ENCODE results near the gene GON7. TPM values are rescaled to one million over a fixed set of nuclear protein-coding genes. Genes with fewer than 3 reads are reported as not detected.

Gene GON7
- total RNA-seq, 4 donors from 2014 or later: 5.6 to 11.3 (median 7.4) TPM

DNA sequence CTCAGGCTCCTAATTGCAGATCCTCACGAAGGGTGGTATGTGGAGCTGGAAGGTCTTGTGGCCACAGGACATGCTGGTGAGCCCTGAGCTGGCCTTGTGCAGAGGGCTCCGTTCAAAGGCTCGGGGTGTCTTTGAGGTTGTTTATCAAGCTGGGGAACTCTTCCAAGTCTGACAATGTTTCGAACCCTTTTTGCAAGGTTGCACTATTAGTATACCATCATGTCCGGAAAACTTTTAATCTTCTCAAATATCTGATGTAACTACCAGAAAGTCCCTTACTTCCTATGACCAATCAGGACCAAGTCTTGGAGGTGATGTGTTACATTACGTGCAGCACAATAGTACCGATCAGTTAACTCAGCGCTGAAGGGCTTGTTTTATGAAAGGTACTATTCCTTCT is 21.7 kb upstream of the GON7 start:
- H3K9me3 ChIP-seq: no peaks in the 10 kb centered on the region
- 98% methylated on average over 8 of the region's 8 CpGs for WGBS
- no peak overlapping the region for H3K4me3 ChIP-seq
- peaks cover 7% of the 10 kb centered on the region for H3K4me1 ChIP-seq
- TF ChIP-seq, protein P1, sequence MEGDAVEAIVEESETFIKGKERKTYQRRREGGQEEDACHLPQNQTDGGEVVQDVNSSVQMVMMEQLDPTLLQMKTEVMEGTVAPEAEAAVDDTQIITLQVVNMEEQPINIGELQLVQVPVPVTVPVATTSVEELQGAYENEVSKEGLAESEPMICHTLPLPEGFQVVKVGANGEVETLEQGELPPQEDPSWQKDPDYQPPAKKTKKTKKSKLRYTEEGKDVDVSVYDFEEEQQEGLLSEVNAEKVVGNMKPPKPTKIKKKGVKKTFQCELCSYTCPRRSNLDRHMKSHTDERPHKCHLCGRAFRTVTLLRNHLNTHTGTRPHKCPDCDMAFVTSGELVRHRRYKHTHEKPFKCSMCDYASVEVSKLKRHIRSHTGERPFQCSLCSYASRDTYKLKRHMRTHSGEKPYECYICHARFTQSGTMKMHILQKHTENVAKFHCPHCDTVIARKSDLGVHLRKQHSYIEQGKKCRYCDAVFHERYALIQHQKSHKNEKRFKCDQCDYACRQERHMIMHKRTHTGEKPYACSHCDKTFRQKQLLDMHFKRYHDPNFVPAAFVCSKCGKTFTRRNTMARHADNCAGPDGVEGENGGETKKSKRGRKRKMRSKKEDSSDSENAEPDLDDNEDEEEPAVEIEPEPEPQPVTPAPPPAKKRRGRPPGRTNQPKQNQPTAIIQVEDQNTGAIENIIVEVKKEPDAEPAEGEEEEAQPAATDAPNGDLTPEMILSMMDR (IDR thresholded peaks at IDR 0.05): no peak
- no peak for TF ChIP-seq EP300 (IDR thresholded peaks at IDR 0.05)
- DNase-seq (ENCODE audit: low spot score in 2 of 2): no peak
- H3K27me3 ChIP-seq: no peaks in the 10 kb centered on the region
- H3K27ac ChIP-seq: no peak overlapping the region
- H3K36me3 ChIP-seq: peaks cover 54% of the 10 kb centered on the region

DNA sequence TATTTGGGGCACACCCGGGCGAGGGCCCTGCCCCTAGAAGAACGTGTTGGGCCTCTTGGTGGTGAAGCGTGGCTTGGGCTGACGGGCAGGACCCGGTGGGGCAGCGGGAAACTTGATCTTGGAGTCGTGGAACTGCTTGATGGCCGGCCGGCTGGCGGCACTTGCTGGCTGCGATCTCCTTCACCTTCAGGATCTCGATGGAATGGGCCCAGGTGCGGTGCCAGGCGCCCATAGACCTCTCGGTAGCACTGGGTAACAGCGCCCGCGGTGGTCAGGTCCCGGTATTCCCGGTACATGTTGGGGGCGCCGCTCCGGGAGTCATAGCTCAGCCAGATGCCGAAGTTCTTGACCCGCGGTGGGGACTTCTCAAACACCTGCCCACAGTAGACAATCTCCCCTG is 16.7 kb upstream of the GON7 start:
- 96% methylated on average over 20 of the region's 27 CpGs for WGBS
- Histone ChIP-seq H3K9me3 (no peaks in the 10 kb centered on the region), H3K27ac (no peak overlapping the region), H3K36me3 (peaks cover 92% of the 10 kb centered on the region), H3K27me3 (no peaks in the 10 kb centered on the region), H3K4me1 (no peaks in the 10 kb centered on the region), H3K4me3 (no peak overlapping the region)
- DNase-seq (ENCODE audit: low spot score in 2 of 2): no peak
- TF ChIP-seq POLR2AphosphoS5 (IDR thresholded peaks at IDR 0.05): no peak
- TF ChIP-seq, protein P1 (IDR thresholded peaks at IDR 0.05): no peak
- no peak for TF ChIP-seq EP300 (IDR thresholded peaks at IDR 0.05)
- no peak for TF ChIP-seq POLR2A (IDR thresholded peaks at IDR 0.05)

DNA sequence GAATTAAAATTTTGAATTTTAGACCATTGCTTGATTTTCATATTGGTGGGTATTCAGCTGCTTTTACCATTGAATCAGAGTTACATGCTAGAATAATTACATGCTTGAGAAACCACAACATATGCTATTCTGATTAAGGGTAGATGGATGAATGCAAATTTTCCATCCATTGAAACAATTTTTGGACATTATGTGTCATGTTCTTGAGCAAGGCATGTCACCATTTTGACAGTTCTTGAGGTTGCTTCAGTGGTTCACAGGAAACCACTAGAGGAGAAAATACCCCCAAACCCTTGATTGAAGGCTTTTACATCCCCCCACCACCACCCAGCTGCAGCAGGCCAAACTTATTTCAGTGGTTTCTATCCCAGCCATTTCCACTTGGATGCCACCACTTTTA is 13.6 kb upstream of the GON7 start:
- H3K4me3 ChIP-seq: no peak overlapping the region
- TF ChIP-seq POLR2AphosphoS5 (IDR thresholded peaks at IDR 0.05) (no peak), POLR2A (IDR thresholded peaks at IDR 0.05) (no peak), EP300 (IDR thresholded peaks at IDR 0.05) (no peak)
- TF ChIP-seq, protein P1 (IDR thresholded peaks at IDR 0.05): no peak
- H3K4me1 ChIP-seq: no peaks in the 10 kb centered on the region
- H3K9me3 ChIP-seq: no peaks in the 10 kb centered on the region
- DNase-seq (ENCODE audit: low spot score in 2 of 2): no peak
- peaks cover 91% of the 10 kb centered on the region for H3K36me3 ChIP-seq
- H3K27ac ChIP-seq: no peak overlapping the region
- no peaks in the 10 kb centered on the region for H3K27me3 ChIP-seq

DNA sequence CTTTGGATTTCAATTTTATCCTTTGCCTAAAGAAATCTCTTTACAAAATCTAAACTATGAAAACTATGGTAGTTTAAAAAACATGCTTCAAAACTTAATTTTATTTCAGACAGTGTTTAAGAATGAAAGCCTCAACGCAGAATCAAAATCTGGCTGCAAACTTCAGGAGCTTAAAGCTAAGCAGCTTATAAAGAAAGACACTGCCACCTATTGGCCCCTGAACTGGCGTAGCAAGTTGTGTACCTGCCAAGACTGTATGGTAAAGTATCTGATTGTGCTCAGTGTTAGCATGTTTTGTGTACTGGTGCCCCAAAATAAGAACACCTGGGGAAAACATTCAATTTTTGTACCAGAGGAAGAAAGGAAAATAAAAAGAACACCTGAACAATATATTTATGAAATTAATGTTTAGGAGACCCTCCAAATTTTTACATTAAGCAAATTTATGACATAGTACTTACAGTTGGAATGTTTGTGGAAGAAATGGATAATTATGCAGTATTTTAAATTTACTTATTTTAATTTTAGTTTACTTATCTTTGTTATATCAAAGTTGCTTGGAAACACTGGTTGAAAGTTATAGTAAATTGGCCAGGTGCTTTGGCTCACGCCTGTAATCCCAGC is 12.3 kb upstream of the GON7 start:
- TF ChIP-seq, protein P1 (IDR thresholded peaks at IDR 0.05): peak in 1 of 2 donors; percentile 52
- TF ChIP-seq POLR2AphosphoS5 (IDR thresholded peaks at IDR 0.05) (no peak), EP300 (IDR thresholded peaks at IDR 0.05) (no peak)
- WGBS: 54% methylated on average over 3 of the region's 3 CpGs
- Histone ChIP-seq H3K4me3 (no peak overlapping the region), H3K4me1 (no peaks in the 10 kb centered on the region), H3K9me3 (no peaks in the 10 kb centered on the region), H3K36me3 (peaks cover 92% of the 10 kb centered on the region), H3K27me3 (no peaks in the 10 kb centered on the region), H3K27ac (no peak overlapping the region)
- DNase-seq (ENCODE audit: low spot score in 2 of 2): no peak

DNA sequence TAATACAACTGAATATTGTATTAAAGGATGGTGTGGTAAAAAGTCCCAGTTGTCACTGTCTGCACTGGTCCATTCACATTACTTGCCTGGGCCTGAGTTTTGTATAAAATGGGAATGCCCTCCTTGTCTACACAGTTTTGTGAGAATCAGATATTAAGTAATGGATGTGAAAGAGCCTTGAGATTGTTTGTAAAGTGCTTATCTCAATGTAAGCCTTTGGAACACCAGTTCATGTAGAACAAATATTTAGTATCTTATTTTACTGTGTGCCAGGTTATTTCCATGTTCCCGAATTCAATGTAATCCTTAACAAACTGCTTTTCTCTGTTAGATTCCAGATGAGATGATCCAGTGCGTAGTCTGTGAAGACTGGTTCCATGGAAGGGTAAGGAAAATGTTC is 7.7 kb upstream of the GON7 start:
- 94% methylated on average over 2 of the region's 2 CpGs for WGBS
- TF ChIP-seq, protein P1 (IDR thresholded peaks at IDR 0.05): no peak
- TF ChIP-seq POLR2A (IDR thresholded peaks at IDR 0.05) (no peak), POLR2AphosphoS5 (IDR thresholded peaks at IDR 0.05) (no peak), EP300 (IDR thresholded peaks at IDR 0.05) (no peak)
- peaks cover 79% of the 10 kb centered on the region for H3K36me3 ChIP-seq

More for the DNA sequence above, 7.7 kb upstream of the GON7 start:
- no peak for DNase-seq (ENCODE audit: low spot score in 2 of 2)
- Histone ChIP-seq H3K9me3 (no peaks in the 10 kb centered on the region), H3K4me1 (peaks cover 2% of the 10 kb centered on the region), H3K27ac (no peak overlapping the region), H3K27me3 (no peaks in the 10 kb centered on the region), H3K4me3 (no peak overlapping the region)

Measured in suprapubic skin (tissue), 4 donors.